ENCODE data around the gene LGALS9. TPM values are rescaled to one million over a fixed set of nuclear protein-coding genes. Genes with fewer than 3 reads are reported as not detected.
"Not testable (repeated sequence)": the region's sequence is repeated elsewhere in the genome, so short reads cannot be mapped to it uniquely, and the experiment has no call there.

LGALS9 gene
- total RNA-seq, 1 donor from 2014 or later, result 34.3 TPM

GRCh38 chr17:27623614-27624013 lies 7.4 kb upstream of the LGALS9 start:
- DNase-seq (ENCODE audit: low spot score in 2 of 2), result no peak
- no peaks in the 10 kb centered on the region for H3K27me3 ChIP-seq
- H3K36me3 ChIP-seq, result peaks cover 46 to 68% of the 10 kb centered on the region in 2 donors
- H3K4me1 ChIP-seq, result no peaks in the 10 kb centered on the region
- no peak for TF ChIP-seq CTCF (IDR thresholded peaks at IDR 0.05)
- H3K9me3 ChIP-seq, result no peaks in the 10 kb centered on the region
- intact Hi-C loops (cut with DNase I), result no loop called here
- H3K27ac ChIP-seq, result no peak overlapping the region
- H3K4me3 ChIP-seq, result no peak overlapping the region

- no peak for DNase-seq (ENCODE audit: low spot score in 2 of 2)
- Histone ChIP-seq H3K27me3 (no peaks in the 10 kb centered on the region), H3K4me1 (no peaks in the 10 kb centered on the region), H3K9me3 (no peaks in the 10 kb centered on the region), H3K4me3 (no peak overlapping the region), H3K27ac (no peak overlapping the region), H3K36me3 (peaks cover 41 to 58% of the 10 kb centered on the region in 2 donors)
- intact Hi-C loops (cut with DNase I), result no loop called here
- TF ChIP-seq CTCF (IDR thresholded peaks at IDR 0.05), result no peak
These were observed 6.4 kb upstream of the LGALS9 start for GRCh38 chr17:27624539-27624938.

- TF ChIP-seq CTCF (IDR thresholded peaks at IDR 0.05), result no peak
- intact Hi-C loops (cut with DNase I), result no loop called here
- DNase-seq (ENCODE audit: low spot score in 2 of 2), result no peak
- H3K4me1 ChIP-seq, result no peaks in the 10 kb centered on the region
- H3K27ac ChIP-seq, result no peak overlapping the region
- H3K4me3 ChIP-seq, result no peak overlapping the region
- peaks cover 28 to 45% of the 10 kb centered on the region in 2 donors for H3K36me3 ChIP-seq
- H3K27me3 ChIP-seq, result no peaks in the 10 kb centered on the region
- no peaks in the 10 kb centered on the region for H3K9me3 ChIP-seq
These were observed 5.1 kb upstream of the LGALS9 start for GRCh38 chr17:27625856-27626255.

GRCh38 chr17:27627514-27627913 lies 3.5 kb upstream of the LGALS9 start:
- H3K36me3 ChIP-seq, result peaks cover 15 to 29% of the 10 kb centered on the region in 2 donors
- no peaks in the 10 kb centered on the region for H3K9me3 ChIP-seq
- no peak overlapping the region for H3K27ac ChIP-seq
- H3K27me3 ChIP-seq, result no peaks in the 10 kb centered on the region
- no peak for DNase-seq (ENCODE audit: low spot score in 2 of 2)
- no peaks in the 10 kb centered on the region for H3K4me1 ChIP-seq
- H3K4me3 ChIP-seq, result no peak overlapping the region
- TF ChIP-seq CTCF (IDR thresholded peaks at IDR 0.05), result no peak
- intact Hi-C loops (cut with DNase I), result no loop called here

GRCh38 chr17:27628376-27628775 lies 2.6 kb upstream of the LGALS9 start:
- no peak overlapping the region for H3K27ac ChIP-seq
- peaks cover 8 to 20% of the 10 kb centered on the region in 2 donors for H3K36me3 ChIP-seq
- DNase-seq (ENCODE audit: low spot score in 2 of 2), result no peak
- TF ChIP-seq CTCF (IDR thresholded peaks at IDR 0.05), result no peak
- H3K4me1 ChIP-seq, result peaks cover 2 to 4% of the 10 kb centered on the region in 2 donors
- H3K9me3 ChIP-seq, result no peaks in the 10 kb centered on the region
- no peak overlapping the region for H3K4me3 ChIP-seq
- H3K27me3 ChIP-seq, result no peaks in the 10 kb centered on the region
- intact Hi-C loops (cut with DNase I), result no loop called here

GRCh38 chr17:27629260-27629659 lies 1.7 kb upstream of the LGALS9 start:
- DNase-seq (ENCODE audit: low spot score in 2 of 2); H3K4me3 ChIP-seq; H3K27ac ChIP-seq; intact Hi-C loops (cut with DNase I); H3K9me3 ChIP-seq; H3K27me3 ChIP-seq: not testable (repeated sequence)
- Histone ChIP-seq H3K4me1 (peaks cover 2 to 12% of the 10 kb centered on the region in 2 donors), H3K36me3 (peaks cover 0 to 13% of the 10 kb centered on the region in 2 donors)

All from ascending aorta (tissue), 2 donors.